GM12878 (cell line): ENCODE data around the gene HS1BP3.

Source experiments
- EGR1 ChIP-seq, 2 experiments: IDR thresholded peaks; 1 replicate in 1 of 2; 2 replicates in 1 of 2; pipeline ENCODE4 v1.6.1; 2011 to 2012; ENCODE audit warnings: low read depth in 2 of 2, low read length in 2 of 2, borderline replicate concordance in 1 of 2, mild to moderate bottlenecking in 1 of 2, moderate library complexity in 1 of 2
- HDAC2 ChIP-seq: fragments of 200-600 bp; sonication (generic); IDR thresholded peaks from 2 replicates; pipeline ENCODE4 v1.6.1; 2017
- POLR2AphosphoS2 ChIP-seq: IDR thresholded peaks from 2 replicates; pipeline ENCODE4 v1.6.1; 2011; ENCODE audit warnings: low read depth, mild to moderate bottlenecking, low read length, improper control_type of control experiment, moderate library complexity
- RCOR1 ChIP-seq: conservative IDR thresholded peaks from 2 replicates; pipeline ENCODE4 v1.6.1; 2012; ENCODE audit warnings: low read depth, low read length, improper control_type of control experiment

DNA sequence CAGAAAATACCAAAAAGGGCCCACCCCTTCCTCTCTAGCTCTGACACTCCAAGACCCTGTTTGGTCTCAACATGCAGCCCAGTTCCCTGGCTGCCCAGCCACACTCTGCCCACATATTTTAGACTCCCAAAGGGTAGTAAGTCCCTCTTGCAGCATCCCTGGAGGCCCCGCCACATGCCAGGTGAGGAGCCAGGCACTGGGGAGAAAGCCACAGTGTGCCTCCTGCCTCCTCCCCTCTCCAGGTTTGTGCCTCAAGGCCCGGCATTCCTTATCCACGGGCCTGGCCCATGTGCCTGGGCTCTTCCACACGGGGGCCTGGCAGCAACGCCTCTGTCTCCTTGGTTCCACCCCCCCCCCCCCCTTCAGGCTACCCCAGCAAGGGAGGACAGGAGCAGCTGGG is 75.5 kb downstream of the HS1BP3 start:
- TF ChIP-seq HDAC2 (no peak), RCOR1 (no peak), POLR2AphosphoS2 (no peak), EGR1 (IDR thresholded peaks at IDR 0.05; ENCODE audit: borderline replicate concordance in 1 of 2, low read depth in 2 of 2, low read length in 2 of 2) (no peak)
